ENCODE results near the gene FUCA1.
A peak's percentile ranks its signal among the peaks of the same experiment; 100 is the strongest.
"Not testable (repeated sequence)": the region's sequence is repeated elsewhere in the genome, so short reads cannot be mapped to it uniquely, and the experiment has no call there.

The FUCA1 gene

DNA sequence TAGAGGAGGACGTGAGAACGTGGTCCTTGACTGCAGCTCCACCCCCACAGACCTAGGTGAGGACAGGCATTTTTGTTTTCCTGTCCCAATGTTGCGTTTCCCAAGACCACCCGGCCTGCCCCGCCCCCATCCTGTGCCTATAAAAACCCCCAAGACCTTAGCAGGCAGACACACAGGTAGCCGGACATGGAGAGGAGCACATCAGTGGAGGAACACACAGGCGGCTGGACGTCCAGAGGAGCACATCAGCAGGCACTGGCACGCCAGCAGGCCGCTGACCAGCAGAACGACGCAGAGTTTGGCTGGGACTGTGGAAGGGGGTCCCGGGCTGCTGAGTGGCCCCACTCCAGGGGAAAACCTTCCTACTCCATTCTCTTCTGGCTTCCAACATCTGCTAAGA, 30.2 kb downstream of the FUCA1 start:
- no peak for DNase-seq (ENCODE audit: low read depth, low spot score)

DNA sequence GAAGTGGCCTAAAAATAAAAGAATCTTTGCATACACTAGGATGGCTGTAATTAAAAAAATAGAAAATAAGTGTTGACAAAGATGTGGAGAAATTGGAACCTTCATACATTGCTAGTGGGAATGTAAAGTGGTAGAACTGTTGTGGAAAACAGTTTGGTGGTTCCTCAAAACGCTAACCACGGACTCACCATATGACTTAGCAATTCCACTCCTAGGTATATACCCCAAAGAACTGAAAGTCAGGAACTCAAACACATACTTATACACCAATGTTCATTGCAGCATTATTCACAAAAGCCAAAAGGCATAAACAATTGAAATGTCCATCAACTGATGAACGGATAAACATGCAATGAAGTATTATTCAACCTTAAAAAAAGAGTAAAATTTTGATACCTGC, 32.1 kb downstream of the FUCA1 start:
- no peak for DNase-seq (ENCODE audit: low read depth, low spot score)

DNA sequence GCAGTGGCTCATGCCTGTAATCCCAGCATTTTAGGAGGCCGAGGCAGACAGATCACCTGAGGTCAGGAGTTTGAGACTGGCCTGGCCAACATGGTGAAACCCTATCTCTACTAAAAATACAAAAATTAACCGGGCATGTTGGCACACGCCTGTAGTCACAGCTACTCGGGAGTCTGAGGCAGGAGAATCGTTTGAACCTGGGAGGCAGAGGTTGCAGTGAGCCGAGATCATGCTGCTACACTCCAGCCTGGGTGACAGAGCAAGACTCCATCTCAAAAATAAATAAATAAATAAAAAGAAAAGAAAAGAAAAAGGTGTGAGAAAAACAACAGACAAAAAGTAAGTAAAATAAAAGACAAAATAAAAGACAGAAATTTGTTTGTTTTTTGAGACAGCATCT, 33.9 kb downstream of the FUCA1 start:
- not testable (repeated sequence) for DNase-seq (ENCODE audit: low read depth, low spot score)

DNA sequence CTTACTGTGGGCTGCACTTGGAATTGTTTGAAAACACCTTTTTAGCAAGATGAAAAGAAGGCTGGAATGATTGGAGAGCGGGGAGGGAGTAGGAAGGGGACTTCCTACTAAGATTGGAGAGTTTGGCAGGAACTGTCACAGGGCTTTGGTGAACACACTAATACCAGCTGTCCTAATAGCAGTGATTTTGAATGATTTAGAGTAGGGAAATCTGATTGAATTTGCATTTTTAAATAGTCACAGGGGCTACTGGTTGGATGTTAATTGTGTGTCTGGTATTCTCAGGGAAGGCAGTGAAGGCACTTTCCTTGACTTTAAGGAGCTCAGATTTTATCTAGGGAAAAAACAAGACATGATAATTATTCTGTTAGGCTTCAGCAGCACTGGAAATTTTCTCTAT, 40.4 kb downstream of the FUCA1 start:
- no peak for DNase-seq (ENCODE audit: low read depth, low spot score)

DNA sequence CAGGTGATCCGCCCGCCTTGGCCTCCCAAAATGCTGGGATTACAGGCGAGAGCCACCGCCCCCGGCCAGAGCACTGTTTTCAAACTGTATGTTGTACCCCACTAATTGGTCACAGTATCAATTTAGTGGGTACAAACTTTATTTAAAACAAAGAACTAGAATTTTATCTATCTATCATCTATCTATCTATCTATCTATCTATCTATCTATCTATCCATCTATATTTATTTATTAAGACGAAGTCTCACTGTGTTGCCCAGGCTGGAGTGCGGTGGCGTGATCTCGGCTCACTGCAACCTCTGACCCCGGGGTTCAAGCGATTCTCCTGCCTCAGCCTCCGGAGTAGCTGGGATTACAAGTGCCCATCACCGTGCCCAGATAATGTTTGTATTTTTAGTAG, 41.5 kb downstream of the FUCA1 start:
- not testable (repeated sequence) for DNase-seq (ENCODE audit: low read depth, low spot score)

DNA sequence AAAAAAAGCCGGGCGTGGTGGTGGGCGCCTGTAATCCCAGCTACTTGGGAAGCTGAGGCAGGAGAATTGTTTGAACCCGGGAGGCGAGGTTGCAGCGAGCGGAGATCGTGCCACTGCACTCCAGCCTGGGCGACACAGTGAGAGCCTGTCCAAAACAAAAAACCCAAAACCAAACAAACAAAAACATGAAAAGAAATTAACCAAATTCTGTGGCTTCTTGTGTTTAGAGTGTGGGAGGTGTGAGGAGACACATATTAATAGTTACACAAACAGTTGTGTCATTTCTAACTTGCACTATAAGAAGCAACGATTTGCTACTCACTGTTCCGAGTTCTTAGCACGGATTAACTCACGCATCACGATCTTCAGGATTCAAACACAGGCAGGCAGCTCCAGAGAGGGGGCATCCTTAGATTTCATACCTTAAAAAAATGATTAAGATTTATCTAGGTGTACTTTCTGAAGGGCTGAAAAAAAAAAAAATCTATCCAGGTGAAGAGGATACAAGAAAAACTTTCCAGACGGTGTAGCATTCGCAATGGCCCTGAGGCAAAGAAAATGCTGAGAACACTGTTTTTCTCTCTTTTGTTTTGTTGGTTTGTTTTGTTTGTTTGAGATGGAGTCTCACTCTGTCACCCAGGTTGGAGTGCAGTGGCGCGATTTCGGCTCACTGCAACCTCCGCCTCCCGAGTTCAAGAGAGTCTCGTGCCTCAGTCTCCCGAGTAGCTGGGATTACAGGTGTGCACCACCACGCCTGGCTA, 42.1 kb downstream of the FUCA1 start:
- DNase-seq (ENCODE audit: low read depth, low spot score), result no peak

DNA sequence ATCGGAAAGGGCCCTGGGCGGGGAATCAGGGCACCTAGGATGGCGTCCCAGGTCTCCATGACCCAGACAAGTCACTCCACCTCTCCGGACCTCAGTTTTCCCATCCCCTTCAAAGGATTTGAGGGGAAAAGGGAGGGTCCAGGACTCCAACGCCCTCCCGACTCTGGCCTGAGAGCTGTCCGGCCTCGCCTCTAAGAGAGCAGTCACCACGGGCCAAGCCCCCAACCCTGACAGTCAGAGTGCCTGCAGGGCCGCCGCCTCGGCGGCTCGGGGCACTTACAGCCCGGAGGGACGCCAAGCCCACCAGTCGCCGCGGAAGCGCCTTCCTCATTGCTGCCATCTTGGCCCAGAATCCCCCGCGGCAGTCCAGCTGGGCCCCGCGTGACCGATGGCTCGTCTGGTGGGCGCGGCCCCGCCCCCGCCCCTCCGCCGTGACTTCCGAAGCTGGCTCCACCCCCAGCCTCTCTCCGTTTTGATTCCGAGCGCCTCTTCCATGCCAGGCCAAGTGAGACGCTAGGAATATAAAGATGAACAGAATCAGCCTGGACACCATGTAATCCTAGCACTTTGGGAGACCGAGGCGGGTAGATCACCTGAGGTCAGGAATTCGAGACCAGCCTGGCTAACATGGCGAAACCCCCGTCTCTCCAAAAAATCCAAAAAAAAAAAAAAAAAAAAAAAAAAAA, 42.9 kb downstream of the FUCA1 start, which contains the start of gene HMGCL:
TSS of gene HMGCL (minus strand) at position 354 of the 686 bp plus-strand sequence. CDS start at position 340, 14 bp downstream.
- peak; percentile 63 for DNase-seq (ENCODE audit: low read depth, low spot score)

DNA sequence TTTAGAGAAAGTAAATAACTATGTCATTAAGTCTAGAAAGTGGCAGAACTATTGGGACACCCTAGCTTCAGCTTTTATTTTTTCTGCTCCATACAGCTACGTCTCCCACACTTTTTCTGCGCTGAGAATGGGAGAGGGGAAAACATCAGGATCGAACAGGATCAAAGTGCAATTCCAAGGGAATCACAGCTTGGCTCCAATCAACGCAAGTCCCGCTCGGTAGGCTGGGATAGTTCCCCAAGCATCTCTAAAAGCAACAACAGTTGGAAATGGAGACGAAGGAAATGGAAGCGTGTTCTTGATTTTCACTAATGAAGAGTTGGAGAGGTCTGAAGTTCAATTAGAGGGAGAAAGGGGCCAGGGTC, 43.4 kb downstream of the FUCA1 start:
- no peak for DNase-seq (ENCODE audit: low read depth, low spot score)

DNA sequence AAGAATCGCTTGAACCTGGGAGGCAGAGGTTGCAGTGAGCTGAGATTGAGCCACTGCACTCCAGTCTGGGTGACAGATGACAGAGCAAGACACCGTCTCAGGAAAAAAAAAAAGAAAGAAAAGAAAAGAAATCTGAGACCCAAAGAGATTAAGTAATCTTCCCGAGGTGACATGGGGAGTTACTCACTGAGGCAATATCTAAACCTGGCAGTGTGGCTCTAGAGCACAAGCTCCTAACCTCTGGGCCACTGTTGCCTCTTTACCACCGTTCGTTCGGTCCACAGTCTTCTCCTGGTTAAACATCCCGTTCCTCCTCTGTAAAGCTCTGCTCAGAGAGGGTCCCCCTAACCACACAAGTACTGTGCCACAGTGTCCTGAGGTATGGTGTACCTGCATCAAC, 44.3 kb downstream of the FUCA1 start:
- no peak for DNase-seq (ENCODE audit: low read depth, low spot score)

DNA sequence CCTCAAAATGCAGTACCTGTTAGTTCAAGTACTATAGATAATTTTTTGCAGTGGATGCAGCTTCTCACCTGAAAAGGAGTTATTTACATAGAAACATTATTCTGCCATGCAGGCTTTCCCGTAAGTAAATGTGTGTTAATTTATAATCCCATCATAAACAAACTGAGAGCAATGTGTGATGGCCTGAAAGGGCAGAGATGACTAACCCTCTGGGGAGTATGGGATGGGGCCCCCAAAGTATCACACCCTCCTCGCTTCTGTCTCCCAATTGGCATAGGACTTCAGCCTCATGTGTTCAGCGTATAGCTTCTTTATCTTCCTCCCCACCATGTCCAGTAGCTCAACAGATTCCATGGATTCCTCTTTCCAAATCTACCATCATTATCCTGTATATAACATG, 50.5 kb downstream of the FUCA1 start:
- no peak for DNase-seq (ENCODE audit: low read depth, low spot score)

DNA sequence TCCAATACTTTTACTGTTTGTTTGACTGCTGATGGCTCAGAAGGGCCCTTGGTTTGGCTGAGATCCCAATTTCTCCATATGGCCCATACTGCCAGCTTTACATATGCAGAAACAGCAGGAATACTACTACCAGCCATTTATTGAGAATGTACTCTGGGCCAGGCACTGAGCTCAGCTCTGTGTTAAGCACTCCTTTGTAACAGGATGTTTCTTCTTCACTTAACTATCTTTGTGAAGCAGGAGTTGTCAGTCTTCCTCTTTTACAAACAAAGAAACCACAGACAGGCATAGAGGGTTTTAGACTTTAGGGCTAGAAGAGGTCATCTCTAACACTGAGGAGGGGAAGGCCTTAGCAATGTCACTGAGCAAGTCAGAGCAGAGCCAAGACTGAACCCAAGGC, 51.2 kb downstream of the FUCA1 start:
- DNase-seq (ENCODE audit: low read depth, low spot score), result no peak

DNA sequence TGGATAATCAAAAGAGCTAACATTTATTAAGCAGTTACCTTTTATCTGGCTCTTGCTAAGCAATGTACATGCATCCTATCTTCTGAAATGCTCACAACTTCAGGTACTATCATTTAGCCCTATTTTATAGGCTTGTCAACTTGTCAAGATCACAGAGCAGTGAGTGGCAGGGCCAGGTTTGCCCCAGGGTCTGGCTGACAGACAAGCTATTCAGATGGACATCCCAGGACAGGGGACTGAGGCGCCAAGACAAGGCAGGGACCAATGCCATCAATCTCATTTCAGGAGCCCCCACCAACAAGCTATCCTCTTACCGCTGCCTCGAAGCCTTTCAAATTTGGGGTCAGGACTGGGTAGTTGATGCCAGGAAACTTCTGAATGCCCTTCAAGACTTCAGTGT, 51.7 kb downstream of the FUCA1 start:
- no peak for DNase-seq (ENCODE audit: low read depth, low spot score)

DNA sequence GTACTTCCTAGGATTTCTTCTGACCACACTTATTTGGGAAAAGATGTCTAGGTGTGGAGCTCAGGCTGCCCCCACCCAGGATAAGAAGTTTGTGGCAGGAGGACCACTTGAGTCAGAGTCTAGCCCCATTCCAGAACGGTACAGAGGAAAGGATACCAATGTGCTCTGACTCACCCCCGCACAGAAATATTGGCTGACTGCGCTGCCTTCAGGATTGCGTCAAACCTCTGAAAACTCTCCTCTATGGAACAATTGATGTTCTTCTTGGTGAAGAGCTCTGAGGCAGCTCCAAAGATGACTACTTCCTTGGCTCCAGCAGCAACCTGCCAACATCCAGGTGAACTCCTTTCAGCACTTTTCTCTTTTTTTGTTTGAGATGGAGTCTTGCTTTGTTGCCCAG, 54.1 kb downstream of the FUCA1 start:
- DNase-seq (ENCODE audit: low read depth, low spot score), result no peak

DNA sequence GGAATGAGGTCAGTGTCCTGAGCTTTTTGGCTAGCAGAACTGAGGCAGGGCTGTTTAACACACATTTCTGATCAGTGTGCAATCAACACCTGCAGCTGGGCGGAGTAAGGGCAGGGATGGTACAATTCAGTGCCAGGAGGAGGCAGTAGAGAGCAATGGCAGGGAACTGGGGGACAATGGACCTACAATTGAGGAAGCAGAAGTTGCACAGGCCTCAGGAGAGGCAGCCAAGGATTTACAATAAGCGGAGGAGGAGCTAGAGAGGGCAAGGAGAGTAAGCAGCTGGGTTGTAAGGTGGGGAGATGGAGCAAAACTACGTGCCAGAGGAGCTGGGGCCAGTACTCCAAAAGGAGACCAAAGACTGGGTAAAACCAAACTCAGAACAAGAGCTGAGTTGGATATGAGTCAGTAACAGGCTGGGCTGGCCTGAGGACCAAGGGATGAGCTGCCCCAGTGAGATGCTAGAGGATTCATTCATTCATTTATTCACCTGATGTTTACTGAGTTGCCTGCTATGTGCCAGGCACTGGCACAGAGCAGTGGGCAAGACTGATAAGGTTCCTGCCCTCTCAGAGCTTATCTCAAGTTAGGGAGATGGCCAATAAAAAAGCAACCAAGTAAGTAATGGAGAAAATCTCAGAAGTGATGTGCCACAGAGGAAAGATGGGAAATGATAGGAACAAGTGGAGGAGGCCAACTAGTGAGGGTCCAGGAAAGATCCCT, 57.1 kb downstream of the FUCA1 start:
- DNase-seq (ENCODE audit: low read depth, low spot score), result no peak

DNA sequence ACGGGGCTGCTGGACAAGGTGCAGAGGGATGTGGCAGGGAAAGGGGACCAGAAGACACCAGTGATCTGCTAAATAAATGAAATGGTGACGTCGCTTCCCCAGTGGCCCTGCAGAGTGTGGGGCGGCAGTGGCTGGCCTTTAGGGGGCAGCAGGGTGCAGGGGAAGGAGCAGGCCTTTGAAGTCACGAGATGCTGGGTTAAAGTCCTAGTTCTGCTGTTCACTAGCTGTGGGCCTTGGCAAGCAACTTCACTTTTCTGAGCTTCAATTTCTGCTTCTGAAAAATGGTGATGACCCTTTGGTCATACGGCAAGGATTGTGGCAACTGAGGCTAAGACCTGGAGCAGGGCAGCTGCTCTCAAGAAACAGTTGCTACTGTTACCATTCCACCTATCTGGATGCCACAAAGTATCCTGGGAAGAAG, 58.3 kb downstream of the FUCA1 start:
- no peak for DNase-seq (ENCODE audit: low read depth, low spot score)

DNA sequence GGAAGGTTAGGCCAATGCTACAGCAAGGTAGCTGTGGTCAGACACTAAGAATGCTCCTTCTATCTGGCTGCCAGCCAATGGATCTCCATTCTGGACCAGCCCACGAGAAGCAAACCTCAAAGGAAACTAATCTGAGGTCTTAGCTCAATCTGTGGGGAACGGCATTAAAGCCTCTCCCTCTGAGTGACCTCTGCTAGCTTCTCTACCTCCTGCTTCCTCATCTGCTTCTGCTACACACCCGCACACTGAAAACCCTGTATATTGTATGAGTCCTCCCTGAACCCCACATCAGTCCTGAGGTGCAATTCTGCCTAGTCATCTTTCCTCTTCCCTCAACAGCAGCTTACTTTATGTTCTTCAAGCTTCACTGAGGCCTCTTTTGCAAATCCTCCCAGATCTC, 60.6 kb downstream of the FUCA1 start:
- DNase-seq (ENCODE audit: low read depth, low spot score), result no peak

DNA sequence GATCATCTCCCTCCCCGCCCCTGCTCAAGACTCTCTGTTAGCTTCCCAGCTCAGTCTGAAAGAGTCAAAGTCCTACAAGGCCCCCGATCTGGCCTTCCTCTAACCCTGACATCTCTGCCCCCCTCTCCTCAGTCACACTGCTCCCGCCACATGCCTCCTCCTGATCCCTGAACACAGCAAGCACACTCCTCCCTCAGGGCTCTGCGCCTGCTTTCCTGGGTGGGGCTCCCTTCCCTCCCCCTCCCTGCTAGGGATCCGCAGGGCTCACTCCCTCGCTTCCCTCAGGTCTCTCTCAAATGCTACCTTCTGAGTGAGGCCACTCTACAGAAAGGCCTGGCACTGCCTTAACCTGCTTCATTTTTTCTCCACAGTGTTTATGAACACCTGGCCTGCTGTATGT, 61.8 kb downstream of the FUCA1 start:
- no peak for DNase-seq (ENCODE audit: low read depth, low spot score)

DNA sequence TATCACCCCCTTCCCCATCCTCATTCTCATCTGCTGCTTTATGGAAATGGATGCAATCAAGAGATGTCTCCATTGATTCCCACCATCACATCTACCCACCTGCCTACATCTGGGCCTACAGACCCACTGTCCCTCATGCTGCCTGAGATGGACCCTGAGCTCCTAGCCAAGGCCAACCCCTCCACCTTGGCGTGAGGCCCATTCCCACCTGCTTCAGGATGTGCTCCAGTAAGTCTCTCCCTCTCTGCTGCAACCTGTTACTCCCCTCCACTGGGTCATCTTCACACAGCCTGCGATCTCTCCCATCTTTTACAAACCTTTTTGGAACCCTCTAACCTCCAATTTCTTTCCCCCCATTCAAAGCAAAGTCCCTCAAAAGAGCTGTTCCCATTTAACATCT, 63.1 kb downstream of the FUCA1 start:
- no peak for DNase-seq (ENCODE audit: low read depth, low spot score)

DNA sequence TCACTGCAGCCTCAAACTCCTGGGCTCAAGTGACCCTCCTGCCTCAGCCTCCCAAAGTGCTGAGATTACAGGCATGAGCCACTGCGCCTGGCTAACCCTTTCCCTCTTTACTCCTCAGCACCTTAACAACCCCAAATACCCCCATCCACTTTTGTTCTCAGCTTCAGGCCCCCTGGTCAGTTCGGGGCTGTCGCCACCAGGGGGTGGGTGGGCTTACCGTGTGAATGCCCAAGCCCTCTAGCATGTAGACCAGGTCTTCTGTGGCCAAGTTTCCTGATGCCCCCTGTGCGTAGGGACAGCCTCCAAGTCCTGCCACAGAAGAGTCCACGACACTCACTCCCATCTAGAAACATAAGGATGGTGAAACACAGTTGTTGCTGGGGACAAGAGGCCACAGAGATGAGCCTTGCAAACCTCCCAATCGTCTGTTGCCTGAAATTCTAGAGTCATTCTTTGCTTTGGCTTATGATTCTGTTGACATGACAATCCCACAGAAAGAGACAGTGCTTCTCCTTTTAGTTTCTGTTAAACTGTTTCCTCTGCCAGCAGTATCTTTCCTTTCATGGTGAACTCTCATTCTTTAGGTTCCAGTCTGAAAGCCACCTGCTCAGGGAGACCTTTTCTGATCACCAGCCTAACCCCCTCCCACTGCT, 63.8 kb downstream of the FUCA1 start:
- no peak for DNase-seq (ENCODE audit: low read depth, low spot score)

DNA sequence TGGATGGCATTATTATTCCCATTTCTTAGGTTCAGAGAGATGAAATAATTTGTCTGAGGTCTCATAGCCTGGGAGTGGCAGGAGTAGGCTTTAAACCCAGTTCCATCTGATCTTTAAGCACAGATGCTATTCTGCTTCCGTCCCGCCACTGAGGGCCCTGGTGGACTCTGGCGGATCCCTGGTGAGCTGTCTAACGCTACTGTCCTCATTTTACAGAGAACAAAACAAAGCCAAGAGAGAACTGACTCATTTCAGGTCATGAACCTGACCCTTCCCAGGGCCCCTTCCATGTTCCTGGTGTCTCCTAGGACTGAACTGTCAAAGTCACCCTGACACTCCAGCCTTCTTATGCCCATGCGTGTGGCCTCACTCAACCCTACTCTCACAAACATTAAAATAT, 64.4 kb downstream of the FUCA1 start:
- no peak for DNase-seq (ENCODE audit: low read depth, low spot score)

DNA sequence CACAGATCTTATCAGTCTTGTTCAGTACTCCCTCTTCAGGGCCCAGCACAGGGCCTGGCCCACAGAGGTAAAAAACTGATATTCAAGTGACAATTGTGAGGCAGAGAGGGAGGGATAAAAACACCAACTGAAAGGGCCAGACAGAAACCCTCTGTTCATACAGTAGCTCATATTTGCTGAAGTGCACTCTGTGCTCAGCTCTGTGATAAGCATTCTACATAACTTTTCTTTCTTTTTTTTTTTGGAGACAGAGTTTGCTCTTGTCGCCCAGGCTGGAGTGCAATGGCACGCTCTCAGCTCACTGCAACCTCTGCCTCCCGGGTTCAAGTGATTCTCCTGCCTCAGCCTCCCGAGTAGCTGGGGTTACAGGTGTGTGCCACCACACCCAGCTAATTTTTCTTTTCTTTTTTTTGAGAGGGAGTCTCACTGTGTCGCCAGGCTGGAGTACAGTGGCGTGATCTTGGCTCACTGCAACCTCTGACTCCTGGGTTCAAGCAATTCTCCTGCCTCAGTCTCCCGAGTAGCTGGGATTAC, 65.2 kb downstream of the FUCA1 start:
- not testable (repeated sequence) for DNase-seq (ENCODE audit: low read depth, low spot score)

DNA sequence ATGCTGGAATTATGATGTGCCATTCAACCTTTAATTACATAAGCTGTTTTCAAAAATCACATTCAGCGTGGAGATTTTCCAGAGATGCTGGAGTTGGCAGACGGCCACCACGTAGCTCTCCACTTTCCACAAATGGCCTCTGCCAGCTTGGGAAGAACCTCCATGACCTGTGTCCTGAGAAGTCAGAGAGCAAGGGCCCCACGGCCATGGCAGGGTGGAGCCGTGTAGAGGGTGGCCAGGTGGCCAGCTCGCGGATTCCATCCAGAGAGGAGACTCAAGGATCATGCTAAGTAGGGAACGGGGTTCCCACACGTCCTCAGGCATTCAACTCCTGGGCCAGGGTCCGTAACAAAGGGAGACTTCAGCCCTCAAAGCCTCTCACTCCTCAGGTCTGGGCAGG, 66.2 kb downstream of the FUCA1 start:
- DNase-seq (ENCODE audit: low read depth, low spot score), result no peak
